HepG2 (cell line): ENCODE results near the gene SRRT. TPM values are rescaled to one million over a fixed set of nuclear protein-coding genes. Genes with fewer than 3 reads are reported as not detected.

Source experiments
- ATAC-seq: fragments of 200-7000 bp; cut with Tn5 transposase; 3 replicates; pipeline ENCODE4 v1.9.1; 2020; ENCODE audit warnings: mild to moderate bottlenecking, moderate library complexity
- BruUV-seq: library from RNA; stranded (reverse); fragments of 400-500 nt; replicated peaks from 2 replicates; lab custom pipeline; 2021; lab: Mats Ljungman, UMichigan
- CTCF ChIA-PET: fragments of 300-600 bp; formaldehyde crosslinking; extraction: SDS; loops from one replicate; lab custom pipeline; 2021; ENCODE audit warnings: low total read pairs, inconsistent platforms, low intra/inter-chr PET ratio; lab: Yijun Ruan, JAX
- POLR2A ChIA-PET: fragments of 350-600 bp; sonication (Branson Sonifier 250); formaldehyde crosslinking; loops from one replicate; lab custom pipeline; 2020; ENCODE audit warnings: antibody characterized with exemption, inconsistent platforms; lab: Yijun Ruan, JAX
- DNase-seq: peaks from one replicate; pipeline ENCODE4 v3.0.0-alpha.2; 2015; ENCODE audit warnings: low spot score
- FAIRE-seq: peaks from 3 replicates; lab custom pipeline; 2011; peaks lifted over from hg19 to GRCh38; lab: Jason Lieb, UNC
- H2AFZ ChIP-seq: one replicate; pipeline ENCODE4 v1.6.1; 2011; ENCODE audit warnings: low read length, inconsistent platforms
- H3K27ac ChIP-seq: fragments of 300-600 bp; 3 replicates; pipeline ENCODE4 v1.8.0; 2011; ENCODE audit warnings: mixed run types, mild to moderate bottlenecking, mixed read lengths, low read length, inconsistent platforms; ENCODE audit not compliant: insufficient read depth; ENCODE audit errors: extremely low read length
- H3K27me3 ChIP-seq, 2 experiments: fragments of 200-600 bp in 1 of 2; 2 replicates in 1 of 2; 3 replicates in 1 of 2; pipeline versions ENCODE4 v1.6.0 to v1.8.0; 2011; ENCODE audit warnings: low read length in 2 of 2, mild to moderate bottlenecking in 2 of 2, moderate library complexity in 2 of 2, inconsistent platforms in 1 of 2; ENCODE audit not compliant: insufficient read depth in 2 of 2, control insufficient read depth in 1 of 2
- H3K36me3 ChIP-seq, 2 experiments: fragments of 200-600 bp in 1 of 2; replicated peaks in 1 of 2; 2 replicates in 1 of 2; 3 replicates in 1 of 2; pipeline versions ENCODE4 v1.5.1 to v1.8.0; 2011; ENCODE audit warnings: low read length in 2 of 2, inconsistent platforms in 1 of 2; ENCODE audit not compliant: insufficient read depth in 2 of 2, control insufficient read depth in 1 of 2
- H3K4me1 ChIP-seq: 2 replicates; pipeline ENCODE4 v1.5.1; 2012; ENCODE audit warnings: low read length, inconsistent platforms; ENCODE audit not compliant: insufficient read depth
- H3K4me2 ChIP-seq: 2 replicates; pipeline ENCODE4 v1.6.0; 2011; ENCODE audit warnings: low read depth, low read length, inconsistent platforms
- H3K4me3 ChIP-seq, 3 experiments: fragments of 200-600 bp in 1 of 3; sonication (generic), shearing (Covaris generic) in 1 of 3; replicated peaks in 1 of 3; 2 replicates each; pipeline ENCODE4 v1.5.1; 2011 to 2016; ENCODE audit warnings: low read length in 3 of 3, inconsistent platforms in 2 of 3, low read depth in 2 of 3, mild to moderate bottlenecking in 2 of 3, control low read depth in 1 of 3, mixed read lengths in 1 of 3; ENCODE audit not compliant: insufficient read depth in 1 of 3
- H3K79me2 ChIP-seq: one replicate; pipeline ENCODE4 v1.6.1; 2011; ENCODE audit warnings: low read length, inconsistent platforms; ENCODE audit not compliant: insufficient read depth
- H3K9ac ChIP-seq: 2 replicates; pipeline ENCODE4 v1.6.0; 2011; ENCODE audit warnings: mild to moderate bottlenecking, low read depth, low read length, inconsistent platforms; ENCODE audit not compliant: insufficient read depth
- H3K9me3 ChIP-seq: 2 replicates; pipeline ENCODE4 v1.5.1; 2012; ENCODE audit warnings: mild to moderate bottlenecking, low read length
- H4K20me1 ChIP-seq: 2 replicates; pipeline ENCODE4 v1.6.0; 2011; ENCODE audit warnings: inconsistent platforms, mild to moderate bottlenecking, low read length, moderate library complexity; ENCODE audit not compliant: insufficient read depth
- FOXK1 ChIP-seq: sonication (generic); formaldehyde crosslinking; IDR thresholded peaks from 2 replicates; pipeline ENCODE4 v1.4.0; 2020; ENCODE audit warnings: low read depth, missing genetic modification reagents, borderline replicate concordance
- WGBS: methylation state at CpG from one replicate; pipeline ENCODE4 v1.1.6; 2017; ENCODE audit warnings: low lambda C conversion rate; 5-methylcytosine and 5-hydroxymethylcytosine counted together
- in situ Hi-C: cut with HindIII; loops from 2 replicates; pipeline ENCODE4 v1.10.0; 2017; ENCODE audit warnings: low pct_unique_long_range_greater_than_20kb; ENCODE audit not compliant: extremely low pct_ligation_motif_present
- intact Hi-C: fragments of 100-400 bp; cut with micrococcal nuclease; formaldehyde crosslinking; loops from one replicate; pipeline ENCODE4 v1.10.0; 2022; ENCODE audit not compliant: unreplicated experiment
- polyA plus RNA-seq, 8 experiments: library from polyadenylated mRNA; depleted of rRNA in 3 of 8; stranded (reverse) in 7 of 8; unstranded in 1 of 8; fragments of >200 nt; fragmentation: Illumina TruSeq in 4 of 8; extraction: Trizol in 4 of 8; gene quantifications; 2 replicates each; pipeline versions ENCODE4 v1.2.1 to v1.2.3, GENCODE V29; 2011 to 2016; ENCODE audit warnings: low read depth in 4 of 8, missing spikeins in 1 of 8, mixed read lengths in 1 of 8; ENCODE audit not compliant: insufficient read depth in 1 of 8
- total RNA-seq, 5 experiments: library from RNA; depleted of rRNA; stranded (reverse); fragments of >200 nt; fragmentation: Illumina TruSeq; extraction: Trizol; gene quantifications; 2 replicates each; pipeline ENCODE4 v1.2.3, GENCODE V29; 2016; ENCODE audit warnings: low read depth in 1 of 5
- TF ChIP-seq, protein P1 (sequence below): sonication (generic); formaldehyde crosslinking; IDR thresholded peaks from 2 replicates; pipeline ENCODE4 v1.5.1; 2020; ENCODE audit warnings: mild to moderate bottlenecking, missing genetic modification reagents, moderate library complexity

SRRT gene
- total and polyA plus RNA-seq, 2 of the 13 experiments (the other 11 are each of a cell fraction or from before 2014, with no cell fraction given), result 26.2 to 106 TPM

DNA sequence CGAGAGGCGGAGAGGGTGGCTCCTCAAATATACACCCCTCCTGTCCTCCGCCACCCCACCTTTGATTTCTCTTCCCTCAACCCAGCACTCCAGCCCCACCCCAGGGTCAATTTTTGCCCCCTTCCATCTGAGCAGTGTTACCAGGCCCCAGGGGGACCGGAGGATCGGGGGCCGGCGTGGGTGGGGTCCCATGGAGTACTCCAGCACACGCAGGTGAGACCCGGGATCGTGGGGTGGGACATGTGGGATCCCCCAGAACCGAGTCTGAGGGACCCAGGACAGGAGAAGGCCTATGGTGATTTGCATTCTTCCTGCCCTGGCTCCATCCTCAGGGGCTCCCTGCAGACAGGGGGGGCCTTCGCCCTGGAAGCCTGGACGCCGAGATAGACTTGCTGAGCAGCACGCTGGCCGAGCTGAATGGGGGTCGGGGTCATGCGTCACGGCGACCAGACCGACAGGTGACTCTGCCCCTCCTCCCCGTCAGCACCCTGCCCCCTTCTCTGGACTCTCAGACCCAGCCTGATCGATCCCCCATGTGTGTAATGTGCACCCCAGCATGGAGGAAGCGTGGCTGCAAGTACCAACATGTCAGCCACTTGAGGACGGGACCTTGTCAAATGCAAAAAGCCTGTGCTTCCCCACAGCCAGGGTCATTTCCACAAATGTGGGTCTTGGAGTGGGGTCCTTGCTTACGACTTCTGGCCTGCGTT lies 7.0 kb upstream of the SRRT start:
- intact Hi-C loops, result no loop called here
- POLR2A ChIA-PET, result no interaction called here
- H3K4me2 ChIP-seq, result no peak overlapping the region

More for the DNA sequence above, 7.0 kb upstream of the SRRT start:
- no peak; the same call in 1 of the 3 replicates for ATAC-seq
- H3K27ac ChIP-seq, result no peak overlapping the region
- H3K9ac ChIP-seq, result no peak overlapping the region
- no peaks in the 10 kb centered on the region for H3K9me3 ChIP-seq
- no peaks in the 10 kb centered on the region for H3K36me3 ChIP-seq
- TF ChIP-seq FOXK1 (CRISPR knock-in tag), result no peak
- TF ChIP-seq, protein P1, sequence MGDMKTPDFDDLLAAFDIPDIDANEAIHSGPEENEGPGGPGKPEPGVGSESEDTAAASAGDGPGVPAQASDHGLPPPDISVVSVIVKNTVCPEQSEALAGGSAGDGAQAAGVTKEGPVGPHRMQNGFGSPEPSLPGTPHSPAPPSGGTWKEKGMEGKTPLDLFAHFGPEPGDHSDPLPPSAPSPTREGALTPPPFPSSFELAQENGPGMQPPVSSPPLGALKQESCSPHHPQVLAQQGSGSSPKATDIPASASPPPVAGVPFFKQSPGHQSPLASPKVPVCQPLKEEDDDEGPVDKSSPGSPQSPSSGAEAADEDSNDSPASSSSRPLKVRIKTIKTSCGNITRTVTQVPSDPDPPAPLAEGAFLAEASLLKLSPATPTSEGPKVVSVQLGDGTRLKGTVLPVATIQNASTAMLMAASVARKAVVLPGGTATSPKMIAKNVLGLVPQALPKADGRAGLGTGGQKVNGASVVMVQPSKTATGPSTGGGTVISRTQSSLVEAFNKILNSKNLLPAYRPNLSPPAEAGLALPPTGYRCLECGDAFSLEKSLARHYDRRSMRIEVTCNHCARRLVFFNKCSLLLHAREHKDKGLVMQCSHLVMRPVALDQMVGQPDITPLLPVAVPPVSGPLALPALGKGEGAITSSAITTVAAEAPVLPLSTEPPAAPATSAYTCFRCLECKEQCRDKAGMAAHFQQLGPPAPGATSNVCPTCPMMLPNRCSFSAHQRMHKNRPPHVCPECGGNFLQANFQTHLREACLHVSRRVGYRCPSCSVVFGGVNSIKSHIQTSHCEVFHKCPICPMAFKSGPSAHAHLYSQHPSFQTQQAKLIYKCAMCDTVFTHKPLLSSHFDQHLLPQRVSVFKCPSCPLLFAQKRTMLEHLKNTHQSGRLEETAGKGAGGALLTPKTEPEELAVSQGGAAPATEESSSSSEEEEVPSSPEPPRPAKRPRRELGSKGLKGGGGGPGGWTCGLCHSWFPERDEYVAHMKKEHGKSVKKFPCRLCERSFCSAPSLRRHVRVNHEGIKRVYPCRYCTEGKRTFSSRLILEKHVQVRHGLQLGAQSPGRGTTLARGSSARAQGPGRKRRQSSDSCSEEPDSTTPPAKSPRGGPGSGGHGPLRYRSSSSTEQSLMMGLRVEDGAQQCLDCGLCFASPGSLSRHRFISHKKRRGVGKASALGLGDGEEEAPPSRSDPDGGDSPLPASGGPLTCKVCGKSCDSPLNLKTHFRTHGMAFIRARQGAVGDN, result 0 out of 2 replicates have a peak, but pooled peaks have one; percentile 14
- 75% methylated on average over 12 of the region's 27 CpGs for WGBS
- H2AFZ ChIP-seq, result no peak overlapping the region
- no TSS peak for BruUV-seq
- CTCF ChIA-PET, result no interaction called here
- no peaks in the 10 kb centered on the region for H3K79me2 ChIP-seq
- peaks cover 14% of the 10 kb centered on the region for H3K4me1 ChIP-seq
- DNase-seq, result no peak
- in situ Hi-C loops, result no loop called here
- H3K27me3 ChIP-seq, result no peaks in the 10 kb centered on the region; a peak in 1 of 5 replicates
- no peak for FAIRE-seq
- no peak overlapping the region for H3K4me3 ChIP-seq
- H4K20me1 ChIP-seq, result no peaks in the 10 kb centered on the region
